HG02970 (cell line): Measurements from ENCODE around the gene FARS2.

Source experiments
- ATAC-seq: cut with Tn5 transposase; IDR thresholded peaks from one replicate; pipeline ENCODE4 v1.9.1; 2021; ENCODE audit warnings: mild to moderate bottlenecking, moderate library complexity, moderate number of reproducible peaks; ENCODE audit not compliant: unreplicated experiment, low FRiP score

FARS2 gene

GRCh38 chr6:5598123-5598522 lies 336.8 kb downstream of the FARS2 start:
- ATAC-seq, result no peak

DNA sequence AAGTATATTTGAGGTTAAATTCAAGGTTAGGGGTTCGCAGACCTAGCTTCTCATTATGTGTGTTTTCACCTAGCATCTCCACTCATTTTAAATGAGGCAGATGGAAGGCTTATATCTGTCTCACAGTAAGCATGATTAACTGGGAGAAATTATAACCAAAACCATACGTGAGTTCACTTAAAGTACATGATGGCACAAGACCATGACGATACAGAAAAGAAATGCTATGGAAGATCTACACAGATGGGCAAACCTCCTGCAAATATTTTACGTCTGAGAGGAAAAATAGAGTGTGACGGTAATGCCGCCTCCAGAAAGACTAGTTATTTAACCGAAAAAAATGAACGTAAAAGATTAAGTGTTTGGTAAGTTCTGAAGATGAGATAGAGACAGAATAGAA lies 337.8 kb downstream of the FARS2 start:
- no peak for ATAC-seq

GRCh38 chr6:5605937-5606336 lies 344.6 kb downstream of the FARS2 start:
- no peak for ATAC-seq

GRCh38 chr6:5606546-5606945 lies 345.2 kb downstream of the FARS2 start:
- no peak for ATAC-seq

- ATAC-seq, result no peak
These were observed 349.3 kb downstream of the FARS2 start for GRCh38 chr6:5610640-5611039.

DNA sequence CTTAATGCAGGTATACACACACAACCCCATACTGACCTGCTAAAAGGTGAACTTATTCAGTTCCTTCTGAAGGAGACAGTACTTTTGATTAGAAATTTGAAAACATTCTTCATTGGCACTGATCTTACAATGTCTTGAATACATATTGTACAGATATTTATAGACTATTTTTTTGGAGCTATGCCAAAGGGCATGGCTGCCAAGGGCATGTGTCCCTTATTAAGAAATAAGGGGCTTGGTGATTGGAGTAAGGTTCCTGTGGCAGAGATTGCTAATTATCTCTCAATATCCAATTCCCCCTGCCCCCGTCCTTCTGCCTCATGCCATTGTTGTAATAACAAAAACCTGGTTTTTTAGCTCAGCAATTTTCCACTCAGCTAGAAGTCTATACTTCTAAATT lies 355.9 kb downstream of the FARS2 start:
- ATAC-seq, result no peak

DNA sequence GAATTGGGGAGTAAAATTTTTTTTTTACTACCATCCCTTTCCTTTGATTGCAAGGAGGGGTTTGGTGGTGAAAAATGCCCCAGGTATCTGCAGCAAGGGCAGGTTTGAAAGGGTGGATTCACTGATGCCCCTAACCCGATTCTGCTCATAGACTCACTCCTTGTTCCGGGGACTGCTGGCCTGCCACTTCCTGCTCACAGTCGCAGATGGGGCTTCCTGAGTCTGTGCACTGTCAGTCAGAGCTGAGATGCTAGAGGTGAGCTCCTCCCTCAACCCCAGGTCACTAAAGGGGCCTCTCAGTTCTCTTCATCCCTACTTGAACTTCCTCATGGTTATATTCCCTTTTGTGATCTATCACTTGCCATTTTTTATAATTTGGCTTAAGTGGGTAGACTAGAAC lies 357.9 kb downstream of the FARS2 start:
- no peak for ATAC-seq

DNA sequence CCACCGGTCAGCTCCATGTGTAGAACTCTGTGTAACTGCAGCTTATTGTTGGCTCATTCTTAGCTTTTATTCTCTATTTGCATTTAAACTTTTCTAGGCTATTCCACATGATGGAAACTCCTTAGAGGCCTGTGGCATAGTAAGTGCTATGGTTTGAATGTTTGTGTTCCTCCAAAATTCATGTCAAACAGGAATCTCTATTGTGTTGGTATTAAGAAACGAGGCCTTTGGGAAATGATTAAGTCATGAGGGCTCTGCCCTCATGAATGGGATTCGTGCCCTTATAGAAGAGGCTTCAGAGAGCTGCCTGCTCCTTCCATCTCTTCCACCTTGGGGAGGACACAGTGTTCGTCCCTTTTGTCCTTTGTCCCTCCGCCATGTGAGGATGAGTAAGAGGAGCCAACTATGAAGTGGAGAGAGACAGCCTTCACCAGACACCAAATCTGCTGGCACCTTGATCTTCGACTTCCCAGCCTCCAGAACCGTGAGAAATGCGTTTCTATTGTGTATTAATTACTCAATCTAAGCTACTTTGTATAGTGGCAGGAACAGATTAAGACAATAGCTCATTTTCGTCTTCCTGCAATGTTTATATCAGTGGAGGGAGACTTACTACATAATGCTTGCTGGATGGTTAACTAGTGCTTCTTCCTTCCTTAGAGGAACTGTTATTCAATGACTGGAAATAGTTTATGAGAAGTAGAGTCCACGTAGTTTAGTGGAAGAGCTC lies 361.1 kb downstream of the FARS2 start:
- ATAC-seq, result no peak

GRCh38 chr6:5623769-5624168 lies 362.5 kb downstream of the FARS2 start:
- ATAC-seq, result no peak

- no peak for ATAC-seq
These were observed 362.9 kb downstream of the FARS2 start for GRCh38 chr6:5624256-5624655.

DNA sequence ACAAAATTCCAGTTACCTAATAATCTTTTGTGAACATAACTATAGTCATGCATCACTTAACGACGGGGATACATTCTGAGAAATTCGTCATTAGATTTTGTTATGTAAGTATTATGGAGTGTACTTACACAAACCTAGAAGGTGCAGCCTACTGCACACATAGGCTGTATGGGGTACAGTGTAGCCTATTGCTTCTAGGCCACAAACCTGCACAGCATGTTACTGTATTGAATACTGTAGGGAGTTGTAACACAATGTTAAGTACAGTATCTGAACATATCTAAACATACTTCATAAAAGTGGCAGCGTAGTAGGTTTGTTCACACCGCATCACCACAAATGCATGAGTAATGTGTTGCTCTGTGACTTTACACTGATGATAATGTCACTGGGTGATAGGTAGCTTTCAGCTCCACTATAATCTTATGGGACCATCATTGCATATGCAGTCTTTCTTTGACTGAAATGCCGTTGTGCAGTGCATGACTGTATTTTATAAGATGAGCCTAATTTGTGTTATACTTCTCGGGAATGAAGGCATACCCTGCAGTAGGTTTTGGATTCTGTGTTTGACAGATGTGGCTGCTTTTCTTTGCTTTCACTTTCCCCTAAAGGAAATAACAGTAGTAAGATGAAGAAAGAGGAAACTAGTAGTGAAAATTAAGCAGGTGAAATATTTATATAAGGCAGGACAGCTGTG lies 365.6 kb downstream of the FARS2 start:
- peak; percentile 45 for ATAC-seq

DNA sequence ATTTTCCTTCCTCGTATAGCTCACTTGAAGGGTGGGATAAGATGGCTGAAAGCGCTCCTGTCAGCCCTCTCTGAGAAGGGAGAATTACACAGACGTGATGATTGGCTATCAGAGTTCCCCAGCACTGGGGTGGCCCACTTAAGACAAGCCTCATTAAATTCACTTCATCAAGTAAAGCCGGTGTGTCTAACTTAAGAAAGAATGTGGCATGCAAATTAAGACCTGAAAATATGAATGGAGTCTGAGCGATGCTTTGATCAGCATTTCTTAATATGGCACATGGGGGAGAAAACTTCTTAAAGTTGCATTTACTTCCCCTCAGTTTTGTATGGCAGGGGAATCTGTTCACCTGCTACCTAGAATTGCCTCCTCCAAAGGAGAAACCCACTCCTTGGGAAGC lies 369.3 kb downstream of the FARS2 start:
- ATAC-seq, result no peak

DNA sequence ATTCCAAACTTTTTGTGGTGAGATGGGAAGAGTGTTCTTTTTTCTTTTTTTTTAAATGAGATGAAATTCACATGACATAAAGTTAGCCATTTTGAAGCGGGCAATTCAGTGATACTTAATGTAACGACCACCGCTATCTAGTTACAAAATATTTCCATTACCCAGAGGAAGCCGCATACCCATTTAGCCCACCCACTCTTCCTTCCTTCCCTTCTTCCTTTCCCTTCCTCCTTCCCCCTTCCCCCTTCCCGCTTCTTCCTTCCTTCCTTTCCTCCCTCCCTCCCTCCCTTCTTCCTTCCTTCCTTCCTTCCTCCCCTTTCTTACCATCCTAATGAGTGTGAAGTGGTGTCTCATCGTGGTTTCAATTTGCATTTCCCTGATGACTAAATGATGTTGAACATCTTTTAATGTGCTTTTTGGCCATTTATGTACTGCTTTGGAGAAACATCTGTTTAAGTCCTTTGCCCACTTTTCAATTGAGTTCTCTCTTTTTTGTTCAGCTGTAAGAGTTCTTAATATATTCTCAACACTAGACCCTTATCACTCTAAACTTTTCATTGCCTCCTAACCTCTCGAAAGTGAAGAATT lies 371.1 kb downstream of the FARS2 start:
- no peak for ATAC-seq

DNA sequence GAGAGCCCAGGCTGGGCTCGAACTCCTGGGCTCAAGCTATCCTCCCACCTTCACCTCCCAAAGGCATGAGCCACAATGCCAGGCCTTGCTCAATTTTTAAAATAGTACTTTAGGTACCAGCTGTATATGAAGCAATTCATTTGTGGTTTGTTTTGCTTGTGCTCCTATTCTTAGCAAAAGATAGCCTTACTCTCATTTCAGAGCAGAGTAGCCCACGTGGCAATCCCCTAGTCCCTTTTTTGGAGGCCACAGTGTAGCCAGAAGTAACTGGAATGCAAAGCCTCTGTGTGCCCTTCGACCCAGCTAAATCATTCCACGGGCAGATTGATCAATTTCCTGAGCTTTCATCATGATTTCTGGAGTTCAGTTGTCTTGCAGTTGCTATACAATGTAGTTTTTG lies 373.2 kb downstream of the FARS2 start:
- no peak for ATAC-seq

DNA sequence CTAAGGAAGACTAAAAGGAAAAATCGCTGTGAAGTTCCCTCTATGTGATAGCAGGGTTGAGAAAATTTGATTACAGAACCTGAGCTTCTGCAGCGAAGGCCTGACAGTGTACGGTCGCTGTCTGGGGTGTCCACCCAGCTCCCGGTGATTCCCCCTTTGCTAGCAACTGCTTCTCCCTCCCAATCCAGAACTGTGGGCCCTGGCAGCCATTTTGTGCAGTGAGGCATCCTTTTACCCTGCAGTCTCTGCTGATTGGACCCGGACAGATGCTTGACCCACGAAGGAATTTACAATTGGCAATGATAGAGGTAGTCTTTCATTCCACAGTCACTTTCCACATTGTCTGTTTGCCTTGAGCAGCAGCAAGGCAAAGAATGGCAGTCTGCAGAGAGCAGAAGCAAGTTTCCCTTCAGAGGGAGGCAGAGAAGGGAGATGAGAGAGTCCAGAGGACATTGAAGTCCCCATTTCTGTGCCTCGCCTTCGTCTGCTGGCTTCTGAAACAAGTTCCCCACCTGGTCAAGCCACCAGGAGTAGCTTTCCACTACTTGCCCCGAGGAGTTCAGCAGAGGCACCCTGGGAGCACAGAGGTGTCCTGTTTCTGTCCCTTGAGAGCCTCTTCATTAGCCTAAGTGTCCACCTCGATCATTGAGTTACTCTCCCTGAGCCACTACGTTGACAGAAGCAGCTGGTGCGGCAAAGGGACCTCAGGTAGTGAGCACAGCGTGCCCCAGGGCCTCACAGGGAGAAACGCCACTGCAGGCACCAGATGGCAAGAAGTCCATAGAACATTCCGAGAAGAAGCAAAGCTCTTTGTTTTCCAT lies 375.1 kb downstream of the FARS2 start:
- ATAC-seq, result no peak

DNA sequence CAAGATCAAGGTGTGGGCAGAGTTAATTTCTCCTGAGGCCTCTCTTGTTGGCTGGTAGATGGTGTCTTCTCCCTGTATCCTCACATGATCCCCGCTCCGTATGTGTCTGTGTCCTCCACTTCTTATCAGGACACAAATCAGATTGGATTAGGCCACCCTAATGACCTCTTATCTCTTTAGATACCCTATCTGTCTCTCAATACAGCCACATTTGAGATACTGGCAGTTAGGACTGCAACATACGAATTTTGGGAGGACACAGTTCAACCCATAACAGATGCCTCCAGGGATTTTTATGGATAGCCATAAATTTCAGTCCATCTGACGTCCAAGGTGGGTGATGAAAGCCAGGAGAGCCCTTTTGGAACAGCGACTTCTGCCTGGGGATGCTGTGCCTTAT lies 376.4 kb downstream of the FARS2 start:
- ATAC-seq, result no peak

- ATAC-seq, result no peak
These were observed 377.4 kb downstream of the FARS2 start for GRCh38 chr6:5638666-5639065.

DNA sequence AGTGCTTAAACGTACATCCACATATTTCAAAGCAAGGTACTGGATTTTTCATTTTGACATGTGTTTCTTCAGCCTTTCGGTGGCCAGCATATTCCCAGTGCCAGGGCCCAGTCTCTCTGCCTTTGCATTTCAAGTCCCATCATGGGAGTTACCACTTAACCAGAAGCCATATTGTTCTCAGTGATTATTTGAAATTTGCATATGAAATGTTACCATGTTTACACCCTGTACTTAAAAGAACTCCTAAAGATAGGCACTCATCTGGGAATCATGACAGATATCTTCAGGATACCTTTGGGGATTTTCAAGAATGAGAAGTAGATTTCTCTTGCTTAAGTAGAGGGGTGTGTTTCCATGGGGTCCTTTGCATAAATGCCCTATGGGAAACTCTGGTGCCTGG lies 377.9 kb downstream of the FARS2 start:
- ATAC-seq, result no peak

- ATAC-seq, result no peak
These were observed 379.3 kb downstream of the FARS2 start for GRCh38 chr6:5640614-5641013.

DNA sequence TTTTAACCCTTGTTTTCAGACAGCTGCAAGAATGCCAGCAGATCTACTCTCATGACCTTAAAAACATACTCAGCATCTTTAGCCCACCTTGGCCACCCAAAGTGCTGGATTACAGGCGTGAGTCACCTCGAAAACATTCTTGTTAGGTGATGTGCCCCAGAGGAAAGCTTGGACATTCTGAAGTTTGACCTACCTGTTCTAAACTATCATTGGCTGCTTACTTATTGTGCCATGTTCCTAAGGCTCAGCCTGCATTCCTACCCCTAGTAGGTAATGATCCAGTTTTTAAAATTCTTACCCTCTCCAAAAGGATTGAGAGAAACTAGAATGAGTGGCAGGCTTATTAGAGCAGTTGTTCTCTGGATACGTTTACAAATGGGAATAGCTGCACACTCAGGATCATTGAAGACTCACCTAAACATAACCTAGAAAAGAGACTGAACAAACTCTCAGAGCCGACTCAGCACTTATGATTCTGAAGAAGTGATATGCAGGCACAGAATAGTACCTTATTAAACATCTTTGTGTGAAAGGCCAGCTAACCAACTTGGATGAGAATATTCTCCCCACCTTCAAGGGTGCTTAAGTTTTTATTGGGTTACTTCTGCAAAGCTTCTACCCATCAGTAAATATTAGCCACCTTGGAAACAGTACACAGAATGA lies 383.3 kb downstream of the FARS2 start:
- no peak for ATAC-seq
